PC-3 (cell line): Measurements from ENCODE around the gene DYNC1LI1. TPM values are rescaled to one million over a fixed set of nuclear protein-coding genes. Genes with fewer than 3 reads are reported as not detected.

Experiments
- ATAC-seq: fragments of 200-7000 bp; cut with Tn5 transposase; 2 replicates; pipeline ENCODE4 v1.9.1; 2020; ENCODE audit warnings: mild to moderate bottlenecking, moderate library complexity
- BruUV-seq: library from RNA; stranded (reverse); fragments of 400-500 nt; replicated peaks from 2 replicates; lab custom pipeline; 2021; lab: Mats Ljungman, UMichigan
- CTCF ChIA-PET: fragments of 300-600 bp; sonication (Branson Sonifier 250); formaldehyde crosslinking; loops from one replicate; lab custom pipeline; 2022; ENCODE audit warnings: antibody characterized with exemption; lab: Charles Lee
- POLR2A ChIA-PET: fragments of 300-600 bp; sonication (Branson Sonifier 250); formaldehyde crosslinking; loops from one replicate; lab custom pipeline; 2022; ENCODE audit warnings: antibody characterized with exemption; ENCODE audit not compliant: unreplicated experiment; lab: Charles Lee
- DNase-seq: peaks from one replicate; pipeline ENCODE4 v3.0.0-alpha.2; 2015
- H2AFZ ChIP-seq: fragments of 300-600 bp; sonication (generic); 2 replicates; pipeline ENCODE4 v1.6.0; 2016; ENCODE audit warnings: antibody characterized with exemption, low read length
- H3F3A ChIP-seq: fragments of 300-600 bp; sonication (generic); one replicate; pipeline ENCODE4 v1.6.0; 2017; ENCODE audit warnings: antibody characterized with exemption, low read length, control low read depth, mild to moderate bottlenecking; ENCODE audit not compliant: unreplicated experiment
- H3K27ac ChIP-seq: fragments of 300-600 bp; sonication (generic); 2 replicates; pipeline ENCODE4 v1.5.1; 2016; ENCODE audit warnings: mild to moderate bottlenecking, low read length
- H3K27me3 ChIP-seq: fragments of 300-600 bp; sonication (generic); 2 replicates; pipeline ENCODE4 v1.6.1; 2016; ENCODE audit warnings: low read length, mixed read lengths
- H3K36me3 ChIP-seq: fragments of 300-600 bp; sonication (generic); 2 replicates; pipeline ENCODE4 v1.6.1; 2016; ENCODE audit warnings: low read depth, mixed run types, low read length, mixed read lengths
- H3K4me1 ChIP-seq: fragments of 300-600 bp; sonication (generic); 2 replicates; pipeline ENCODE4 v1.5.1; 2016; ENCODE audit warnings: low read length; ENCODE audit not compliant: insufficient read depth
- H3K4me2 ChIP-seq: fragments of 300-600 bp; sonication (generic); 2 replicates; pipeline ENCODE4 v1.6.0; 2016; ENCODE audit warnings: low read length
- H3K4me3 ChIP-seq: fragments of 300-600 bp; sonication (generic); 2 replicates; pipeline ENCODE4 v1.5.1; 2016; ENCODE audit warnings: mild to moderate bottlenecking, low read length, mixed read lengths
- H3K79me2 ChIP-seq: fragments of 300-600 bp; sonication (generic); 2 replicates; pipeline ENCODE4 v1.6.1; 2017; ENCODE audit warnings: low read length, mixed read lengths
- H3K9ac ChIP-seq: fragments of 300-600 bp; sonication (generic); 2 replicates; pipeline ENCODE4 v1.6.0; 2016; ENCODE audit warnings: mild to moderate bottlenecking, low read length
- H3K9me2 ChIP-seq: fragments of 300-600 bp; sonication (generic); replicated peaks from 2 replicates; pipeline ENCODE4 v1.6.1; 2016; ENCODE audit warnings: mixed run types, low read length, mixed read lengths
- H3K9me3 ChIP-seq: fragments of 300-600 bp; sonication (generic); 2 replicates; pipeline ENCODE4 v1.6.1; 2016; ENCODE audit warnings: low read length, mixed read lengths
- H4K20me1 ChIP-seq: fragments of 300-600 bp; sonication (generic); 2 replicates; pipeline ENCODE4 v1.6.1; 2016; ENCODE audit warnings: low read length, mixed read lengths
- CTCF ChIP-seq: fragments of 300-600 bp; sonication (generic); conservative IDR thresholded peaks from 2 replicates; pipeline ENCODE4 v1.5.1; 2017; ENCODE audit warnings: antibody characterized with exemption, low read depth, mild to moderate bottlenecking, low read length
- EZH2 ChIP-seq: fragments of 300-600 bp; sonication (generic); IDR thresholded peaks from one replicate; pipeline ENCODE4 v1.6.1; 2017; ENCODE audit warnings: antibody characterized with exemption, mild to moderate bottlenecking, low read length; ENCODE audit not compliant: unreplicated experiment
- EZH2phosphoT487 ChIP-seq: fragments of 300-600 bp; sonication (generic); IDR thresholded peaks from 2 replicates; pipeline ENCODE4 v1.6.1; 2018; ENCODE audit warnings: mild to moderate bottlenecking, antibody characterized with exemption, low read length, borderline replicate concordance
- intact Hi-C: fragments of 100-400 bp; cut with micrococcal nuclease; formaldehyde crosslinking; loops from 2 replicates; pipeline ENCODE4 v1.9.0; 2023
- total RNA-seq: library from RNA; depleted of rRNA; stranded (reverse); fragments of >200 nt; gene quantifications from 2 replicates; pipeline ENCODE4 v1.2.3, GENCODE V29; 2014

DYNC1LI1 gene
- total RNA-seq, 1 experiment from 2014 or later = 44.2 TPM

GRCh38 chr3:32606277-32606676 is 35.6 kb upstream of the DYNC1LI1 start:
- Histone ChIP-seq H2AFZ (no peak overlapping the region), H3K9me3 (no peaks in the 10 kb centered on the region), H3K27ac (no peak overlapping the region), H3K4me2 (no peak overlapping the region), H3K27me3 (no peaks in the 10 kb centered on the region), H3K36me3 (no peaks in the 10 kb centered on the region), H3K4me1 (no peaks in the 10 kb centered on the region), H3K4me3 (no peak overlapping the region), H4K20me1 (no peaks in the 10 kb centered on the region), H3K9me2 (no peaks in the 10 kb centered on the region), H3F3A (no peaks in the 10 kb centered on the region), H3K79me2 (no peaks in the 10 kb centered on the region), H3K9ac (no peak overlapping the region)
- POLR2A ChIA-PET = interaction anchor here (0.7 kb wide), 1 partner anchor 37 kb away, joined by 5 read pairs; no protein-coding TSS in a partner anchor
- DNase-seq = no peak
- CTCF ChIA-PET = no interaction called here
- TF ChIP-seq CTCF = no peak
- no peak for TF ChIP-seq EZH2
- no peak for TF ChIP-seq EZH2phosphoT487
- intact Hi-C loops = no loop called here
- BruUV-seq = no TSS peak
- no peak for ATAC-seq

DNA sequence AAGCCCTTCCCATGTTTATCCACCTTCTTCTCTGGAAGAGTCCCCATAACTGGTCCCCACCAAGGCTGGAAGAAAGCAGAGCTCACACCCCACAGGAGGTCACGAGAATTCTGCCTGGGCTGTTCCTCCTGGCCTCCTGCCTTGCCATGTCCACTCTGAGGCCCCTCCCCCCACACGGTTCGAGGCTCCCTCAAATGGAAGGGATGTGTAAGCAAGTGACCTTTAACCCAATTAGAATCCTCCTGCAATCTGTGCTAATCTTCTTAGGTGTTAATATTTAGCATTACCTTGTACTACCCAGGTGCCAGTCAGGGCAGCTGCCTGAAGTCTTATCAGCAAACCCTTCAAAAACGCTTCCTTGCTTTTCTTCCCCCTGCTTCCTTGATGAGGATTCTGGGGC is 32.4 kb upstream of the DYNC1LI1 start:
- Histone ChIP-seq H3K27ac (no peak overlapping the region), H3K9ac (no peak overlapping the region), H3K27me3 (no peaks in the 10 kb centered on the region), H3F3A (no peaks in the 10 kb centered on the region), H3K4me2 (no peak overlapping the region), H3K4me3 (no peak overlapping the region), H4K20me1 (no peaks in the 10 kb centered on the region), H3K9me2 (no peaks in the 10 kb centered on the region), H3K79me2 (no peaks in the 10 kb centered on the region), H3K36me3 (no peaks in the 10 kb centered on the region), H2AFZ (no peak overlapping the region), H3K4me1 (no peaks in the 10 kb centered on the region), H3K9me3 (no peaks in the 10 kb centered on the region)
- BruUV-seq = no TSS peak
- TF ChIP-seq EZH2 = no peak
- TF ChIP-seq CTCF = no peak
- no peak for TF ChIP-seq EZH2phosphoT487
- DNase-seq (no peak), ATAC-seq (no peak)
- intact Hi-C loops = no loop called here
- ChIA-PET POLR2A (no interaction called here), CTCF (no interaction called here)

- no TSS peak for BruUV-seq
- Histone ChIP-seq H3K4me2 (no peak overlapping the region), H3F3A (no peaks in the 10 kb centered on the region), H4K20me1 (no peaks in the 10 kb centered on the region), H3K27me3 (no peaks in the 10 kb centered on the region), H3K9me3 (no peaks in the 10 kb centered on the region), H3K36me3 (no peaks in the 10 kb centered on the region), H3K27ac (no peak overlapping the region), H3K4me3 (no peak overlapping the region), H3K4me1 (no peaks in the 10 kb centered on the region), H2AFZ (no peak overlapping the region), H3K79me2 (no peaks in the 10 kb centered on the region), H3K9ac (no peak overlapping the region), H3K9me2 (no peaks in the 10 kb centered on the region)
- ChIA-PET POLR2A (no interaction called here), CTCF (interaction anchor here (0.6 kb wide), 1 partner anchor 92 kb away, joined by 3 read pairs; no protein-coding TSS in a partner anchor)
- no peak for DNase-seq
- intact Hi-C loops = no loop called here
- no peak for ATAC-seq
- TF ChIP-seq CTCF (no peak), EZH2phosphoT487 (no peak), EZH2 (no peak)
These were observed 31.5 kb upstream of the DYNC1LI1 start for GRCh38 chr3:32602206-32602605.
